Stimulated activated naive CD8-positive, alpha-beta T cell treated with anti-CD3 and anti-CD28 coated beads, Interleukin-15, Interleukin-2, amounts not matched to agents 100 U/mL and 50 U/mL, for 24 hours (primary cell): ENCODE measurements around the gene SYNE4.
"Not testable (repeated sequence)": the region's sequence is repeated elsewhere in the genome, so short reads cannot be mapped to it uniquely, and the experiment has no call there.

Source experiments
- ATAC-seq: fragments of 150-1000 bp; cut with Tn5 transposase; one replicate; pipeline ENCODE4 v1.10.0; 2021
- DNase-seq: peaks from one replicate; pipeline ENCODE4 v3.0.0; 2021

SYNE4 gene

GRCh38 chr19:36008336-36008978 is at the start of gene SYNE4:
Gene SYNE4, minus strand, starts transcription at chr19:36008813. Its CDS starts 132 bp downstream, at chr19:36008681.
- DNase-seq (no peak), ATAC-seq (no peak)

GRCh38 chr19:36054733-36055686 is 46.4 kb upstream of the SYNE4 start, which contains the start of gene WDR62:
Gene WDR62, plus strand, starts transcription at chr19:36054897. Its CDS starts 75 bp downstream, at chr19:36054972.
- DNase-seq: peak; percentile 96
- peak; percentile 82 for ATAC-seq

- DNase-seq: peak; percentile 100
- ATAC-seq: peak; percentile 93
These were observed 45.6 kb upstream of the SYNE4 start, which contains the start of gene THAP8 for GRCh38 chr19:36054119-36054732. Gene THAP8, minus strand, starts transcription at chr19:36054285. Its CDS starts 68 bp downstream, at chr19:36054217.

- DNase-seq (no peak), ATAC-seq (no peak)
These were observed 43.0 kb upstream of the SYNE4 start for GRCh38 chr19:36051637-36052036.

- ATAC-seq (no peak), DNase-seq (peak; percentile 10)
These were observed 42.6 kb upstream of the SYNE4 start for GRCh38 chr19:36051236-36051635.

GRCh38 chr19:36049080-36049698 is 40.6 kb upstream of the SYNE4 start:
- no peak for ATAC-seq
- no peak for DNase-seq

- no peak for ATAC-seq
- no peak for DNase-seq
These were observed 39.2 kb upstream of the SYNE4 start for GRCh38 chr19:36047835-36048234.

GRCh38 chr19:36046443-36047050 is 37.9 kb upstream of the SYNE4 start:
- DNase-seq: no peak
- ATAC-seq: no peak

GRCh38 chr19:36043952-36044351 is 35.3 kb upstream of the SYNE4 start:
- DNase-seq (no peak), ATAC-seq (no peak)

GRCh38 chr19:36041831-36042230 is 33.2 kb upstream of the SYNE4 start:
- no peak for ATAC-seq
- DNase-seq: no peak

GRCh38 chr19:36041092-36041491 is 32.5 kb upstream of the SYNE4 start:
- not testable (repeated sequence) for ATAC-seq

GRCh38 chr19:36040495-36040894 is 31.9 kb upstream of the SYNE4 start:
- ATAC-seq: no peak
- no peak for DNase-seq

More at GRCh38 chr19:36041092-36041491, 32.5 kb upstream of the SYNE4 start:
- DNase-seq: not testable (repeated sequence)

GRCh38 chr19:36032251-36033104 is 23.9 kb upstream of the SYNE4 start, which contains the start of gene CLIP3:
Gene CLIP3, minus strand, starts transcription at chr19:36032873. Its CDS starts 516 bp downstream, at chr19:36032357.
- ATAC-seq (no peak), DNase-seq (peak; percentile 58)

GRCh38 chr19:36031308-36031707 is 22.7 kb upstream of the SYNE4 start:
- DNase-seq (no peak), ATAC-seq (no peak)

- ATAC-seq (no peak), DNase-seq (no peak)
These were observed 21.9 kb upstream of the SYNE4 start for GRCh38 chr19:36030264-36031148.

GRCh38 chr19:36028313-36029041 is 19.9 kb upstream of the SYNE4 start:
- no peak for DNase-seq
- ATAC-seq: no peak

GRCh38 chr19:36027696-36028095 is 19.1 kb upstream of the SYNE4 start:
- ATAC-seq: no peak

GRCh38 chr19:36026091-36026876 is 17.7 kb upstream of the SYNE4 start:
- ATAC-seq (no peak), DNase-seq (no peak)

More at GRCh38 chr19:36027696-36028095, 19.1 kb upstream of the SYNE4 start:
- no peak for DNase-seq
